CD14-positive monocyte (primary cell): Measurements from ENCODE around the gene MAD2L1. TPM values are rescaled to one million over a fixed set of nuclear protein-coding genes. Genes with fewer than 3 reads are reported as not detected.

Experiments used
- DNase-seq, 3 donors: peaks; one replicate each; pipeline ENCODE4 v3.0.0-alpha.2; 2011 to 2022
- H2AFZ ChIP-seq: 2 replicates; pipeline ENCODE4 v1.6.0; 2012; ENCODE audit warnings: mild to moderate bottlenecking, low read depth, low read length, inconsistent platforms; ENCODE audit not compliant: insufficient read depth, poor library complexity, severe bottlenecking
- H3K27ac ChIP-seq, 2 donors: 1 replicate in 1 of 2; 2 replicates in 1 of 2; pipeline ENCODE4 v1.5.1; 2012 to 2013; ENCODE audit warnings: low read length in 2 of 2, control low read depth in 1 of 2, inconsistent platforms in 1 of 2, low read depth in 1 of 2, mild to moderate bottlenecking in 1 of 2
- H3K27me3 ChIP-seq, 2 donors: one replicate each; pipeline versions ENCODE4 v1.6.0 to v1.6.1; 2011 to 2013; ENCODE audit warnings: low read length in 2 of 2; ENCODE audit not compliant: control insufficient read depth in 2 of 2, insufficient read depth in 2 of 2
- H3K36me3 ChIP-seq, 2 donors: replicated peaks in 1 of 2; 1 replicate in 1 of 2; 2 replicates in 1 of 2; pipeline versions ENCODE4 v1.5.1 to v1.6.1; 2012 to 2013; ENCODE audit warnings: low read length in 2 of 2, control low read depth in 1 of 2, inconsistent platforms in 1 of 2, mild to moderate bottlenecking in 1 of 2; ENCODE audit not compliant: insufficient read depth in 2 of 2, control insufficient read depth in 1 of 2
- H3K4me1 ChIP-seq, 2 donors: 1 replicate in 1 of 2; 2 replicates in 1 of 2; pipeline versions ENCODE4 v1.5.1 to v1.6.1; 2012 to 2013; ENCODE audit warnings: low read length in 2 of 2, control low read depth in 1 of 2, inconsistent platforms in 1 of 2, mild to moderate bottlenecking in 1 of 2, moderate library complexity in 1 of 2; ENCODE audit not compliant: insufficient read depth in 2 of 2, control insufficient read depth in 1 of 2
- H3K4me2 ChIP-seq: replicated peaks from 2 replicates; pipeline ENCODE3; 2012; ENCODE audit warnings: low read length, moderate library complexity, mild to moderate bottlenecking; ENCODE audit not compliant: poor library complexity, severe bottlenecking; ENCODE audit errors: extremely low read depth
- H3K4me3 ChIP-seq, 3 experiments: fragments of 200-600 bp in 1 of 3; sonication (generic) in 1 of 3; replicated peaks in 1 of 3; 1 replicate in 2 of 3; 2 replicates in 1 of 3; pipeline ENCODE4 v1.5.1; 2011 to 2013; ENCODE audit warnings: low read length in 3 of 3, mild to moderate bottlenecking in 3 of 3, control low read depth in 2 of 3, low read depth in 2 of 3, inconsistent platforms in 1 of 3, moderate library complexity in 1 of 3
- H3K79me2 ChIP-seq: 2 replicates; pipeline ENCODE4 v1.6.0; 2012; ENCODE audit warnings: mild to moderate bottlenecking, control low read depth, inconsistent platforms, low read length, moderate library complexity; ENCODE audit not compliant: insufficient read depth
- H3K9ac ChIP-seq: 2 replicates; pipeline ENCODE4 v1.6.0; 2017; ENCODE audit warnings: low read length, mild to moderate bottlenecking; ENCODE audit not compliant: insufficient read depth, poor library complexity, severe bottlenecking
- H3K9me3 ChIP-seq, 2 donors: replicated peaks in 1 of 2; 1 replicate in 1 of 2; 2 replicates in 1 of 2; pipeline versions ENCODE4 v1.5.1 to v1.6.1; 2012 to 2013; ENCODE audit warnings: low read length in 2 of 2, control low read depth in 1 of 2; ENCODE audit not compliant: control insufficient read depth in 1 of 2, insufficient read depth in 1 of 2
- H4K20me1 ChIP-seq: 2 replicates; pipeline ENCODE4 v1.6.0; 2012; ENCODE audit warnings: mild to moderate bottlenecking, low read length, control low read depth, moderate library complexity; ENCODE audit not compliant: insufficient read depth
- H3K27ac Mint-ChIP-seq, 7 donors: one replicate each; pipeline ENCODE4 v1.8.0; 2020; ENCODE audit warnings: mild to moderate bottlenecking in 7 of 7, mixed read lengths in 7 of 7, moderate library complexity in 6 of 7, inconsistent platforms in 2 of 7
- H3K27me3 Mint-ChIP-seq, 3 donors: one replicate each; pipeline ENCODE4 v1.8.0; 2021 to 2022; ENCODE audit warnings: low read depth in 3 of 3, mild to moderate bottlenecking in 3 of 3, mixed read lengths in 3 of 3, moderate library complexity in 3 of 3, inconsistent platforms in 1 of 3
- H3K36me3 Mint-ChIP-seq, 2 donors: one replicate each; pipeline ENCODE4 v1.8.0; 2020; ENCODE audit warnings: mixed read lengths in 2 of 2, inconsistent platforms in 1 of 2, mild to moderate bottlenecking in 1 of 2
- H3K4me1 Mint-ChIP-seq: one replicate; pipeline ENCODE4 v1.8.0; 2020; ENCODE audit warnings: mild to moderate bottlenecking, mixed read lengths
- H3K4me3 Mint-ChIP-seq, 2 donors: one replicate each; pipeline ENCODE4 v1.8.0; 2020; ENCODE audit warnings: mild to moderate bottlenecking in 2 of 2, mixed read lengths in 2 of 2, moderate library complexity in 1 of 2
- H3K9me3 Mint-ChIP-seq, 7 donors: one replicate each; pipeline ENCODE4 v1.8.0; 2020 to 2022; ENCODE audit warnings: mixed read lengths in 7 of 7, mild to moderate bottlenecking in 6 of 7, moderate library complexity in 6 of 7, inconsistent platforms in 2 of 7
- CTCF ChIP-seq: fragments of 200-600 bp; IDR thresholded peaks from one replicate; pipeline ENCODE4 v1.8.0; 2022; ENCODE audit warnings: antibody characterized with exemption, mild to moderate bottlenecking
- WGBS: methylation state at CpG from one replicate; pipeline ENCODE4 v1.1.5; 2013; ENCODE audit warnings: missing lambda C conversion rate; ENCODE audit not compliant: insufficient coverage; 5-methylcytosine and 5-hydroxymethylcytosine counted together
- intact Hi-C, 2 donors: fragments of 100-400 bp; cut with micrococcal nuclease; formaldehyde crosslinking; loops; one replicate each; pipeline versions ENCODE4 v1.15.0 to v1.15.1; 2023
- polyA plus RNA-seq, 3 donors: library from polyadenylated mRNA; depleted of rRNA in 1 of 3; unstranded in 2 of 3; stranded (reverse) in 1 of 3; fragments of 300-500 nt in 2 of 3; fragments of >200 nt in 1 of 3; fragmentation: Illumina TruSeq in 2 of 3; gene quantifications; 1 replicate in 2 of 3; 2 replicates in 1 of 3; pipeline ENCODE4 v1.2.3, GENCODE V29; 2012 to 2021

Gene MAD2L1
- polyA plus RNA-seq, 3 donors = 0.16 to 0.82 (median 0.67) TPM

- no peaks in the 10 kb centered on the region for H3K9me3 ChIP-seq
- Mint-ChIP-seq H3K4me3 (no peak overlapping the region), H3K36me3 (no peaks in the 10 kb centered on the region), H3K27me3 (peaks cover 0 to 3% (median 0%) of the 10 kb centered on the region in 3 donors), H3K4me1 (no peaks in the 10 kb centered on the region), H3K27ac (no peak overlapping the region), H3K9me3 (no peaks in the 10 kb centered on the region)
- H3K9ac ChIP-seq = no peak overlapping the region
- 80% methylated on average over 2 of the region's 5 CpGs for WGBS
- H2AFZ ChIP-seq = no peak overlapping the region
- H3K4me1 ChIP-seq = no peaks in the 10 kb centered on the region
- H4K20me1 ChIP-seq = no peaks in the 10 kb centered on the region
- intact Hi-C loops = no loop called here
- H3K4me2 ChIP-seq = no peak overlapping the region
- no peaks in the 10 kb centered on the region for H3K27me3 ChIP-seq
- no peak overlapping the region for H3K4me3 ChIP-seq
- no peak for TF ChIP-seq CTCF
- no peaks in the 10 kb centered on the region for H3K36me3 ChIP-seq
- DNase-seq = no peak
- no peaks in the 10 kb centered on the region for H3K79me2 ChIP-seq
- no peak overlapping the region for H3K27ac ChIP-seq
Observed at GRCh38 chr4:120079839-120080520, 13.3 kb upstream of the MAD2L1 start.

- H3K4me2 ChIP-seq = no peak overlapping the region
- Mint-ChIP-seq H3K27me3 (peaks cover 0 to 3% (median 0%) of the 10 kb centered on the region in 3 donors), H3K9me3 (no peaks in the 10 kb centered on the region), H3K27ac (no peak overlapping the region), H3K36me3 (no peaks in the 10 kb centered on the region), H3K4me3 (no peak overlapping the region), H3K4me1 (no peaks in the 10 kb centered on the region)
- intact Hi-C loops = no loop called here
- no peak for TF ChIP-seq CTCF
- no peak overlapping the region for H3K4me3 ChIP-seq
- no peaks in the 10 kb centered on the region for H4K20me1 ChIP-seq
- H3K79me2 ChIP-seq = no peaks in the 10 kb centered on the region
- no peak overlapping the region for H3K9ac ChIP-seq
- no peak for DNase-seq
- no peak overlapping the region for H3K27ac ChIP-seq
- H3K36me3 ChIP-seq = no peaks in the 10 kb centered on the region
- H3K9me3 ChIP-seq = no peaks in the 10 kb centered on the region
- 90% methylated on average over 1 of the region's 1 CpG for WGBS
- no peak overlapping the region for H2AFZ ChIP-seq
- H3K27me3 ChIP-seq = no peaks in the 10 kb centered on the region
- H3K4me1 ChIP-seq = no peaks in the 10 kb centered on the region
Observed at GRCh38 chr4:120078216-120078615, 11.6 kb upstream of the MAD2L1 start.
